GM19438 (cell line): ENCODE results near the gene LYRM4.

Experiments used
- ATAC-seq: cut with Tn5 transposase; IDR thresholded peaks from one replicate; pipeline ENCODE4 v1.9.1; 2021; ENCODE audit warnings: low read depth; ENCODE audit not compliant: unreplicated experiment

The LYRM4 gene

DNA sequence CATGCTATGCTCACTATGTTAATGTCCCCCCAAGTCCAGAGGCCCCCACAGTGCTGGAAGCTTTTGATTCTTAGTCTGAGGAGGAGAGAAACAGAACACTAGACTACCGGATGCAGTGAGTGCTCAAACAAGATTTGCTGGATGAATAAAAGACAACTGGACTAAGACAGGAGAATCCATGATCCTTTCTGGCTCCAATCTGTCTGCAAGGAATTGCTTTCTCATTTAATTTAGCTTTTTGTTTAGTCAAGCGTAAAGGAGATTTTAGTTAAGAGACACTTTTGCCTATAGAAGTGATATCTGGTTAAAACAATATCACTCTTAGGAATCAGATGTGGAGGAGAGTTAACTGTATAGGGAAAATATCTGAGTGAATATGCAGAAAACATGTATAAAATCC, 13.5 kb downstream of the LYRM4 start:
- no peak for ATAC-seq

DNA sequence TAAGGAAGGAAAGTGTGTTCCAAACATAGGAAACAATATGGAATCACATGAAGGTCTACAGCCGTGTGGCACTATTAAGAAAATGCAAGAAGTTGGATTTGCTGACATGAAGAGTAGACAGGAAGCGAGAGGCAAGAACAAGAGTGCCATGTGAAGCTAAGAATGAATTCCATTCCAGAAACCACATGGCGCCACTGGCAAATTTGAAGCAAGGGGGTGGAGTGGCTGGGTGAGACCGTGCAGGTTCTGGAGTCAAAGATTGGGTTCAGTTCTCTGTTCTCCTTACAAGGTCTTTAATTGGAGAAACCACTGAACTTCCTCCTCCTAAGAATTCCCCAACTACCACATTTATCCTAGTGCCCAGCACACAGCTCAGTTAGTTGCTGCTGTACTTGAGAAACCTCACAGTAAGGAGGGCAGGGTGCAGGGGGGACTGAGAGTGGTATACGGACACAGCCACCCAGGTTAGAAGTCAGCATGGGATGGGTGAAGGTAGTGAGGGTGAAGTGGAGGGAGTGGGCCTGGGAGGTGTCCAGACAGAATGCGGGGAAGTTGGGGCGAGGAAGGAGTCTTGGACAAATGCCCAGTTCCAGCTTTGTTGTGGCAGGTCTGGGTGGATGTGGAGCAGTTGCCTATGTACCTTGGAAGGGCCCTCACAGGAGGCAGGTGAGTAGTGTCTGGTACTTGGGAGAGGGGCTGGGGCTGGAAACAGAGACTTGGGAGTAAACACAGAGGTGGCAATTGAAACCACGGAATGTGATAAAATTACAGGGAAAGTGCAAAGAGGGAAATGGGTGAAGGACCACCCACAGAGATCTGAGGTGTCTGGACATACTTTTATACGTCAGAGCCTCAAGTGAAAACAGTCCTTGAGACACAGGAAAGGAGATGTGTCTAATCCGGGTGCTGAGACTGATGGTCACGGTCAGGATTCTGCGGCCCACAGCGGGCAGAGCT, 14.3 kb downstream of the LYRM4 start:
- ATAC-seq: no peak

GRCh38 chr6:5243069-5243468, 17.7 kb downstream of the LYRM4 start:
- no peak for ATAC-seq

DNA sequence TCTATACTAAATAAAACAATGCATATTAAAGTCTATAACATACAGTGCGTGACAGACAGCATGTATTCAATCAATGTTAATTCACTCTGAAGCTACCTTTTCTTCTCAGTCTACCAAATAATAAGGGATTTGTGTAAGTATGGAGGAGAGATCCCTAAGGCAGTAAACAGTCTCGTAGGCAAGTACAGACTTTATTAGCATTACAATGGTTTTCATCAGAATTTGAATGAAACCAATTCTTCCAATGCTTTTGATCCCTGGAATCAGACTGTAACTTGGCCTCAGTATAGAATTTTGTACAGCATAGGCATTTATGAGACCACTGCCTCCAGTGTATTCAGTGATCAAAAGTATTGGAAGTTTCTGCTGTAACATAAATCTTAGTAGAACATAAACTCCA, 19.5 kb downstream of the LYRM4 start:
- no peak for ATAC-seq

DNA sequence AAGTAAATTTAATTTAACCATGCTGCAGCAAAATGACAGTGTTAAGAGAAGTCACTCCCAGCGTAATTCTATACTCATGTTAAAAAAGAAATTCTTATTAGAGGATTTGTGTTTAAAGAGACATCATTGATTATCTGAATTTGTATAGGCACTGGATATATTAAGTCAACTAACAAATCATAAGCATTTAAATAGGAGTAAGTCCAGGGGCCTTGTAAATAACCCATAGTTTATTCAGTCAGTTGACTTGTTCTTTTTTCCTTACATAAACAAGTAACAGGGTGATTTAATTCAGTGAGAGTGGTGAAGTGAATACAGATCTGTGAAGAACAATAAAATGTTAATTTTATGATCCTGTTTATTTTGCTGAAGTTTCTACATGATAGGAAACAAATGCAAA, 22.4 kb downstream of the LYRM4 start:
- no peak for ATAC-seq

- no peak for ATAC-seq
Observed at GRCh38 chr6:5237805-5238204, 22.9 kb downstream of the LYRM4 start.

DNA sequence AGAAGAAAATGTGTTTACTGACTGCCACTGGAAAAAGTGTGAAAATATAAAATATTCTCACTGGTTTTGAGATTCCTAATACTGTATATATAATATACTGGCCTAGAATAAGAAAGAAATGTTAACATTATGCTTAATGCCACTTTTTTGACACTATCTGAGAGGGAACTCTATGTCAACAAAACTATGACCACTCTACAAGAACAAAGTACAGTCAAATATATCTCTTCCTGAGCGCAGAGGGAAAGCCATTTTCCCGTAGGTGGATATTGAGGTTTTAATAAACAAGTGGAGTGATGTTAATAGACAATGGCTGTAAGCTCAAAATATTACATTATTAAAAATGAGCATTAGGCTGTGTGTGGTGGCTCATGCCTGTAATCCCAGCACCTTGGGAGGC, 24.9 kb downstream of the LYRM4 start:
- ATAC-seq: no peak

- ATAC-seq: no peak
Observed at GRCh38 chr6:5234874-5235273, 25.9 kb downstream of the LYRM4 start.

- ATAC-seq: no peak
Observed at GRCh38 chr6:5231289-5231688, 29.5 kb downstream of the LYRM4 start.

- ATAC-seq: no peak
Observed at GRCh38 chr6:5230081-5230480, 30.7 kb downstream of the LYRM4 start.

GRCh38 chr6:5229356-5229755, 31.4 kb downstream of the LYRM4 start:
- no peak for ATAC-seq

DNA sequence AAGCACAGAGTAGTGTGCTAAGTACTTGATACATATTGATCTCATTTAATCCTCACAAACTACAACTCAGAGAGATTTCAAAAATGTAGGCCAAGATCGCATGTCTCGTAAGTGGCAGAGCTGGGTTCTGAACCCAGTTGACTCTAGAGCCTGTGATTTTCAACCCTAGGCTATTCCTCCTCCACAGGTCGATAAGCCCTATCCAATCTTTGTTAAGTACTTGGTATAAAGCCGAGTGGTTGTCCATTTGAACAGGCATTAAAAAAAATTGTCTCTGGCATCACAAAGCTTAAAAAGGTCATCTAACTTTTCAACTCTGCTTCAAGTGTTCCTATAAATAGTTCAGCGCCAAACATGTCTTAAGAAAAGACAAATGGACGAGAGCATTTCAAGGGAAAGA, 37.4 kb downstream of the LYRM4 start:
- ATAC-seq: no peak

- no peak for ATAC-seq
Observed at GRCh38 chr6:5220443-5220842, 40.3 kb downstream of the LYRM4 start.

DNA sequence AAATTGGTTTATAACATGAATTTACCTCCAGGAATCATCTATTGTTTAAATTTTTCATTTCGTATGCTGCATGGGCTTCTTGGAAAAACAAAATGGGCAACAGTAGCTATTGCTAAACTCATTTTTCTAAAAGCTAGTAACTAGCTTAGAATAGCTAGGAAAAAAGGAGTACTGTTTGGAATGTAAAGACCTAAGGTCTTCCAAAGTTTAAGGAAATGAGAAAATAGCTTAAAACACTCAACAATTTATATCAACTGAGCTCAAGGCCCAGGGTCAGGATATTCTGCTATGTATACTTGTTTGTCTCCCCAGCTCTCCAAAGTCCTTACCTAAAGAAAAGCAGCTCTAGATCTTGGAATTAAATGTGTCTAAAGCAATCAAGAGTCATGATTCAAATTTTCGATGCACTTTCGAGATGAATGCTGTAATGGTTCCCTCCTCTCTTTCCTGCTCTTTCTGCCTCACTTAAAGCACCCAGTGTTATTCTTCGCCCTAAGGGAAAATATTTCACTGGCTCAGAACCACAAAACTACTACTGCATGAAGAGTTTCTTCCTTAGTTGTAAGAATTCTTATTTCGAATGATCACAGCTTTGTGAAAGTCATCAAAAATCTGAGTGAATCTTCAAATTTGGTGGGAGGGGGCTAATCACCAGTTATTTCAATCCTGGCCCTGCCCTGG, 41.6 kb downstream of the LYRM4 start:
- no peak for ATAC-seq

GRCh38 chr6:5217356-5217755, 43.4 kb downstream of the LYRM4 start:
- ATAC-seq: no peak

DNA sequence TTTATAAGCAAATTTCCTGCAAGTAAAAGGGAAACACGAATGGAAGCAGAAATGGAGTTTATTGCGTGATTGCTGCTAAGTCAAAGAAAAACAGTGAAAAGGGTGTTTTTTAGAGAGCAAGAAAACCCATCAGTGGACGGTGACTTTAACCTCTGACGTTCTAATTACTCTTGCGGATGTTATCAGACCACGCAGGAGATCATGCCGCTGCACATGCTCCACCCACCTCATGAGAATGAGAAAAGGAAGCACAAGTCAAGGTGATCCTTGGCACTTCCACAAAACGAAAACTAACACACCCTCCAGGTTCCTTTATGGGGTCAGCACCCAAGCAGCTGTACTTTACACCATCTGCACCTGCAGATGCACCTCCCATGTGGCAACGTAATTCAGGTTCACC, 45.0 kb downstream of the LYRM4 start:
- no peak for ATAC-seq

DNA sequence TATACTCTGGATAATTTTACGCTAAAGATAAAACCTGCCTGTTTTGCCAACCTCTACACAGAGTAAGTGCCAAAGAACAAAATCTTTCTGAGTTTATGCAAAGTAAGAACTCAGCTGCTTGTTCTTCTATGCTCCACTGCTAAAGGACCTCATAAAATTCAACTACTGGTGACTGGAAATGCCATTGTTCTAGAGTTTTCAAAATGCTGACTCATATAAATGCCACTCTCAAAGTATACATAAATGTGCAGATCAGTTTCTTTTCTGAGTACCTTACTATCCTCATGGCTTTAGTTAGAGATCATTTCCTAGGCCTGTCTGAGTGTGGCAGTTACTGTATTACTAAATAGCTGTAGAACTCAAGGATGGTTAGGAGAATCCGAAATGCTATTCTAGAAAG, 45.6 kb downstream of the LYRM4 start:
- no peak for ATAC-seq

- ATAC-seq: no peak
Observed at GRCh38 chr6:5214570-5215052, 46.1 kb downstream of the LYRM4 start.

GRCh38 chr6:5213836-5214235, 46.9 kb downstream of the LYRM4 start:
- no peak for ATAC-seq

- ATAC-seq: no peak
Observed at GRCh38 chr6:5211492-5211891, 49.3 kb downstream of the LYRM4 start.

- ATAC-seq: no peak
Observed at GRCh38 chr6:5208471-5208971, 52.2 kb downstream of the LYRM4 start.

- no peak for ATAC-seq
Observed at GRCh38 chr6:5208057-5208456, 52.7 kb downstream of the LYRM4 start.
